Activated T-helper 17 cell treated with anti-CD3 and anti-CD28 coated beads, Interleukin-2, amount 50 U/mL, for 72 hours (primary cell): Measurements from ENCODE around the gene S100B. TPM values are rescaled to one million over a fixed set of nuclear protein-coding genes. Genes with fewer than 3 reads are reported as not detected.

ENCODE experiments used
- ATAC-seq: fragments of 150-1000 bp; cut with Tn5 transposase; replicated peaks from 2 replicates; pipeline ENCODE4 v1.10.0; 2021; ENCODE audit warnings: mild to moderate bottlenecking, moderate library complexity
- H3K27ac Mint-ChIP-seq: one replicate; pipeline ENCODE4 v1.8.0; 2022; ENCODE audit warnings: mixed read lengths
- H3K27me3 Mint-ChIP-seq: one replicate; pipeline ENCODE4 v1.8.0; 2022; ENCODE audit warnings: mixed read lengths
- H3K36me3 Mint-ChIP-seq: one replicate; pipeline ENCODE4 v1.8.0; 2022; ENCODE audit warnings: low read depth, mild to moderate bottlenecking, mixed read lengths
- H3K4me1 Mint-ChIP-seq: one replicate; pipeline ENCODE4 v1.8.0; 2022; ENCODE audit warnings: mixed read lengths
- H3K4me3 Mint-ChIP-seq: one replicate; pipeline ENCODE4 v1.8.0; 2022; ENCODE audit warnings: mild to moderate bottlenecking, mixed read lengths
- H3K9me3 Mint-ChIP-seq: one replicate; pipeline ENCODE4 v1.8.0; 2022; ENCODE audit warnings: mixed read lengths
- total RNA-seq, 2 donors: library from RNA; stranded (reverse); gene quantifications; one replicate each; pipeline ENCODE4 v1.2.3, GENCODE V29; 2022

S100B gene
- total RNA-seq, 2 donors from 2014 or later: not detected

DNA sequence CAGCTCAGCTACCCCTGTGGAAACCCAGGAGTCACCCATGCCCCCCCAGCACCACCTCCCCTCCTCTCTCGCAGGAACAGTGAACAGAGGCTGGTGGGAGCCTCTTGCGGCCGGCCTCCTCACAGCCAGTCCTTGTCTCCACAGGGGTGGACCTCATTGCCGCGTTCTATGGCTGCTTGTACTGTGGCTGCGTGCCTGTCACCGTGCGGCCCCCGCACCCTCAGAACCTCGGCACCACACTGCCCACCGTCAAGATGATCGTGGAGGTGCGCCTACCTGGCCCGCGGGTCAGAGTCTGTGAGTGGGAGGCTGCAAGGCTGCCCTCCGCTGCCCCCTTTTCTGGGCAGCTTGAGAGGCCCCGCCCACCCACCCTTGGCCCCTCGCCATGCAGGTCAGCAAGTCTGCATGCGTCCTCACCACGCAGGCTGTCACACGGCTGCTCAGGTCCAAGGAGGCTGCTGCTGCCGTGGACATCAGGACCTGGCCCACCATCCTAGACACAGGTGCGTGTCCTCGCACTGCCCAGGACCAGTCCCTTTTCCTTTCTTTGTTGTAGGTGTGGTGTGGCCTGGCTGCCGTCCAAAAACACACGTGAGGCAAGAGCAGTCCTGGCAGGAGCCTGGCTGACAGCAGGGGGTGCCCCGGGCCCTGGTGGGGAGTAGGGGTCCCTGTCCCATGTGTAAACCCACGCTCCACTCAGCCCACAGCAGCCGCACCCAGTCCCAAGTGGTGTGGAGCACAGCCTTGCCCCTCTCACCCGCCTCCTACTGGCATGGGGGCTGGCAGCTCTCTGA, 50.3 kb downstream of the S100B start:
- H3K27ac Mint-ChIP-seq: no peak overlapping the region
- H3K36me3 Mint-ChIP-seq: peaks cover 38% of the 10 kb centered on the region
- no peaks in the 10 kb centered on the region for H3K9me3 Mint-ChIP-seq
- no peaks in the 10 kb centered on the region for H3K27me3 Mint-ChIP-seq
- peaks cover 25% of the 10 kb centered on the region for H3K4me1 Mint-ChIP-seq
- no peak overlapping the region for H3K4me3 Mint-ChIP-seq
- ATAC-seq: no peak

DNA sequence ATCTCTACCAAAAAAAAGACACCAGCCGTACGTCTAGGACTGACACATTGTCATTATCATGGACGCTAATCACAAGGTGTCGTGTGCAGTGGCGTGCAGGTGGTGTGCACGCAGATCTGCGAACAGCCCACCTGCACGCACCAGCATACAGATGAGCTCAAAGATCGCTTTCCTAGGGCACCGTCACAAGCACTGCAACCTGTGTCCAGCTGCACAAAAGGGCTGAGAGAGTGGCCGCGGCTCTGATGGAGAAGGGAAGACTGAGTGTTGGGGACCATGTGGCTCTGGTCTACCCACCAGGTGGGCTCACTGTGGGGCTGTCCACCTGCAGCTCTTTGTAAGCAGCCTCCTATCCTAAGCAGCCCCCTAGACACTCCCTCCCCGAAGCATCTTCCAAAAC, 50.9 kb downstream of the S100B start:
- Mint-ChIP-seq H3K27ac (no peak overlapping the region), H3K9me3 (no peaks in the 10 kb centered on the region), H3K4me3 (no peak overlapping the region), H3K27me3 (no peaks in the 10 kb centered on the region), H3K36me3 (peaks cover 34% of the 10 kb centered on the region), H3K4me1 (peaks cover 21% of the 10 kb centered on the region)
- no peak for ATAC-seq

DNA sequence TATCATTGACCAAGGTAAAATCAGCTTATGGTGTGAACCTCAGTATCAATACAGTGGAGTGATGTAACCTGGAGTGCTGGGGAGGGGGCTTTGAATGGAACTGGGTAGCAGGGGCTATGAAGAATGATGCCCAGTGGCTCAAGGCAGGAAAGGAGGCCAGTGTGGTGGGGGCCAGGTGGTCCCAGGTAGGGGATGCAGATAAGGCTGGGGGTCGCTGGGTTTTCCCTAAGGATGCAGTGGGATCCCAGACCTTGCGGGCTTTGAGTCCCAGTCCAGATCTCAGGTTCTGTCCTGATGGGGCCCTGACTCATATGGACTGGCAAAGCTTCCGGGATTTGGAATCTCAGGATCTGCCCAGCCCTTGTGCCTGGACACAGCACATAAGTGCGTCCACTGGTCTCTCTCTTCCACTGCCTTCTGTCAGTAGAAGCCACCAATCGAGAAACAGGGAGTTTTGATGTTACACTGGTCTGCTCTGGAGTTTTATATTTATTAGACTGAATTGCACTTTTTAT, 52.0 kb downstream of the S100B start:
- peaks cover 31% of the 10 kb centered on the region for H3K4me1 Mint-ChIP-seq
- H3K9me3 Mint-ChIP-seq: no peaks in the 10 kb centered on the region
- peak overlapping the region; percentile 70 for H3K4me3 Mint-ChIP-seq
- H3K27ac Mint-ChIP-seq: peak overlapping the region; percentile 82
- ATAC-seq: no peak
- H3K27me3 Mint-ChIP-seq: no peaks in the 10 kb centered on the region
- peaks cover 39% of the 10 kb centered on the region for H3K36me3 Mint-ChIP-seq

DNA sequence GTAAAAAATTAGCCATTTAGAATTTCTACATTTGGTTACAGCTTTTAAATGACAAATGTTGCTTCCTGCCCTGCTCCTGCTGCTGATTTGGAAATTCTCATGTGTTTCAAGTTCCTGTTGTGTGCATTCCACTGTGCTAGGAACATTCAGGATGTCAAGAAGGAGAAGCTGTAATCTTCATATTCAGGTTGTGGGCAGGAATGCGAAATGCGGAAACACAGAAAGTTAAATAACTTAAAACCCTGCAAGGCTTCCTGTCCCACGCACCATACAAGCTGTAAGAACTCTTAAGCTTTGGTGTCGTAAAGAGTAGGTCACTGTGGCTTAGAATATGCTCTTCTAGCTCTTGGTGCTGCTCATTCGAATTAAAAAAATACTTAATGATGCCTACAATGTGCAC, 52.6 kb downstream of the S100B start:
- Mint-ChIP-seq H3K27ac (peak overlapping the region; percentile 82), H3K4me3 (peak overlapping the region; percentile 70), H3K9me3 (no peaks in the 10 kb centered on the region), H3K27me3 (no peaks in the 10 kb centered on the region), H3K36me3 (peaks cover 39% of the 10 kb centered on the region), H3K4me1 (peaks cover 34% of the 10 kb centered on the region)
- no peak for ATAC-seq

DNA sequence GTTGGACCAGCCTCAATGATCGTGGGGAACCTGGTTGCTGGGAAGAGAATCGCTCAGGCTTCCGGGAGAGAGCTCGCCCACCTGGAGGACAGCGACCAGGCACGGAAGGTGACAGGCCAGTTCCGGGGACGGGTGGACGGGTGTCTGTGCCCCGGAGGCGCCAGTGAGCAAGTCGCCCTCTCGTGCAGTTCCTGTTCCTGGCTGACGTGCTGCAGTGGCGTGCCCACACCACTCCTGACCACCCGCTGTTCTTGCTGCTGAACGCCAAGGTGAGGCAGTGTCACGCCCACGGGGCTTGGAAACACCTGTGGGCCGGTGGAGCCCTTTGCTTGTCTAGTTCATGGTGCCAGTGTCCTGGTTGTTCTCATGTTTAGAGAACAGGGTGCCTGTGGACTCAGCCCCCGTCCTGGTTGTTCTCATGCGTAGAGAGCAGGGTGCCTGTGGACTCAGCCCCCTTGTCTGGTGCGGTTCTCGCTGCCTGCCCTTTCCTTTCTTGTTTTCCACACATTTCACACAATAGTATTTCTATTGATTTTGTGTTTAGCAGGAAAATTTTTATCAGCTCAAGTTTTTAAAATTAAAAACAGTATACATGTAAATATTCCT, 53.1 kb downstream of the S100B start:
- peak; percentile 87 for ATAC-seq
- peak overlapping the region; percentile 70 for H3K4me3 Mint-ChIP-seq
- no peaks in the 10 kb centered on the region for H3K9me3 Mint-ChIP-seq
- peak overlapping the region; percentile 82 for H3K27ac Mint-ChIP-seq
- H3K36me3 Mint-ChIP-seq: peaks cover 37% of the 10 kb centered on the region
- no peaks in the 10 kb centered on the region for H3K27me3 Mint-ChIP-seq
- H3K4me1 Mint-ChIP-seq: peaks cover 34% of the 10 kb centered on the region

DNA sequence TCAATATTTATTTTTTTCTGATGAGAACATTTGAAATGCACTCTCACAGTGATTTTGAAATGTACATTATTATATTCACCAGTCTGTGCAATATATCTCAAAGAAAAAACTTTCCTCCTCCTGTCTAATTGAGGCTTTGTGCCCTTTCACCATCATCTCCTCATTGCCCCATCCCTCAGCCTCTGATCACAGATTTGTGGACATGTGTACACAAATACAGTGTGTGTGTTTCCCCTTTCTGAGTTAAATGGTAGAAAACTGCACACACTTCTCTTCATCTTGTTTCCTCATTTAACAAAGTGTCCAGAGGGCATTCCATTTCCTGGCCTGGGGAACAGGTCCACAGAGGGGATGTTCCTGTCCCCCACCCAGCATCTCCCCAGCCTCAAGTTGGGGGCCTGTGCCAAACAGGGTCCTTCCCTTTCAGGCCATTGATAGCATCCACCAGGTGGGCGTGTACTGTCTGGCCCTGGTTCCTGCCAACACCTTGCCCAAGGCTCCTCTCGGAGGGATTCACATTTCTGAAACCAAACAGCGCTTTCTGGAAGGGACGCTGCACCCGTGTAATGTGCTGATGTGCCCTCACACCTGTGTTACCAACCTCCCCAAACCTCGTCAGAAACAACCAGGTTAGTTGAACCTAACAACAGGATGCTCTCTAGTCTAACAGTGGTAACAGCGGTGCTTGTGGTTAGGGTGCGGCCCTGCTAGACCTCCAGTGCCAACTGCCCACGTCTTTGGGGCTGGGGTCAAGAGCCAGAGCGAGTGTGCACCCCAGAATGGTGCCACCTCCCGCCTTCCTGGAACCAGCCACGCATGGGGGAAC, 54.6 kb downstream of the S100B start:
- Mint-ChIP-seq H3K27me3 (no peaks in the 10 kb centered on the region), H3K4me3 (peak overlapping the region; percentile 70), H3K4me1 (peaks cover 34% of the 10 kb centered on the region), H3K9me3 (no peaks in the 10 kb centered on the region), H3K36me3 (peaks cover 37% of the 10 kb centered on the region), H3K27ac (peak overlapping the region; percentile 82)
- ATAC-seq: peak; percentile 39

DNA sequence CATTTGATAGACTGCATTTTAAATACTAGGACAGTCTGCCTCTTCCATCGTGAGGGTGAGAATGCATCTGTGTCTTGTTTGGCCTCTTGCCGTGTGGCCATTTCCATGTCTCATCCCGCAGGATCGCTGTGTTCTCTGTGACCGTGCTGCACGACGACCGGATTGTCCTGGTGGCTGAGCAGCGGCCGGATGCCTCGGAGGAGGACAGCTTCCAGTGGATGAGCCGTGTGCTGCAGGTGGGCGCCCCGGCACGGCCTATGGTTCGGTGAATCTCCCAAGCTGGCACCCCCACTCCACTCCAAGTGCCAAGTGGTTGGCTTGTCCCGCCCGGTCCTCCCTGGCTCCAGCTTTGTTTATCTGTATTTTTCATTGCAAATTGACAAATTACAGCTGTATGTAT, 55.2 kb downstream of the S100B start:
- H3K36me3 Mint-ChIP-seq: peaks cover 44% of the 10 kb centered on the region
- no peaks in the 10 kb centered on the region for H3K27me3 Mint-ChIP-seq
- H3K27ac Mint-ChIP-seq: no peak overlapping the region
- ATAC-seq: no peak
- no peak overlapping the region for H3K4me3 Mint-ChIP-seq
- peaks cover 34% of the 10 kb centered on the region for H3K4me1 Mint-ChIP-seq
- no peaks in the 10 kb centered on the region for H3K9me3 Mint-ChIP-seq

Other genes with a start within 250 kb of the S100B start
- gene DIP2A, start 146.2 kb downstream of the S100B start, total RNA-seq: 10 to 100 TPM; 43.6 to 49.3 TPM
- 100 to 1,000 TPM in 1 of 2 donors, 10 to 100 TPM in 1; 88.2 to 108 TPM for gene PRMT2, start 30.6 kb upstream of the S100B start, total RNA-seq